ENCODE data around the gene NANOS1.
A peak's percentile ranks its signal among the peaks of the same experiment; 100 is the strongest.

NANOS1 gene, protein sequence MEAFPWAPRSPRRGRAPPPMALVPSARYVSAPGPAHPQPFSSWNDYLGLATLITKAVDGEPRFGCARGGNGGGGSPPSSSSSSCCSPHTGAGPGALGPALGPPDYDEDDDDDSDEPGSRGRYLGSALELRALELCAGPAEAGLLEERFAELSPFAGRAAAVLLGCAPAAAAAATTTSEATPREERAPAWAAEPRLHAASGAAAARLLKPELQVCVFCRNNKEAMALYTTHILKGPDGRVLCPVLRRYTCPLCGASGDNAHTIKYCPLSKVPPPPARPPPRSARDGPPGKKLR

DNA sequence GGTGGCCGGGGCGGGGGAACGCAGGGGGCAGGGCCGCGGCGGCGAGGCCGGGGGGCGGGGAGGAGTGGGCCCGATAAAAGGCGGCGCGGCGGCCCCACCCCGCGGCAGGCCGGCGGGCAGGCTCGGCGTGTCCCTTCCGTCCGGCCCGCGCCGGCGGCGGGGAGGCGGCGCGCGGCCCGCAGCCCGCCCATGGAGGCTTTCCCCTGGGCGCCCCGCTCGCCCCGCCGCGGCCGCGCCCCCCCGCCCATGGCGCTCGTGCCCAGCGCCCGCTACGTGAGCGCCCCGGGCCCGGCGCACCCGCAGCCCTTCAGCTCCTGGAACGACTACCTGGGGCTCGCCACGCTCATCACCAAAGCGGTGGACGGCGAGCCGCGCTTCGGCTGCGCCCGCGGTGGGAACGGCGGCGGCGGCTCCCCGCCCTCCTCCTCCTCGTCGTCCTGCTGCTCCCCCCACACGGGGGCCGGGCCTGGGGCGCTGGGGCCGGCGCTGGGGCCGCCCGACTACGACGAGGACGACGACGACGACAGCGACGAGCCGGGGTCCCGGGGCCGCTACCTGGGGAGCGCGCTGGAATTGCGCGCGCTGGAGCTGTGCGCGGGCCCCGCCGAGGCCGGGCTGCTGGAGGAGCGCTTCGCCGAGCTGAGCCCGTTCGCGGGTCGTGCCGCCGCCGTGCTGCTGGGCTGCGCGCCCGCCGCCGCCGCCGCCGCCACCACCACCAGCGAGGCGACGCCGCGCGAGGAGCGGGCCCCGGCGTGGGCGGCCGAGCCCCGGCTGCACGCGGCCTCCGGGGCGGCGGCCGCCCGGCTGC, at the start of gene NANOS1:
TSS of gene NANOS1 (plus strand) at position 102 of the 808 bp plus-strand sequence. CDS start at position 190, 88 bp downstream.
- DNase-seq: peak; percentile 57

DNA sequence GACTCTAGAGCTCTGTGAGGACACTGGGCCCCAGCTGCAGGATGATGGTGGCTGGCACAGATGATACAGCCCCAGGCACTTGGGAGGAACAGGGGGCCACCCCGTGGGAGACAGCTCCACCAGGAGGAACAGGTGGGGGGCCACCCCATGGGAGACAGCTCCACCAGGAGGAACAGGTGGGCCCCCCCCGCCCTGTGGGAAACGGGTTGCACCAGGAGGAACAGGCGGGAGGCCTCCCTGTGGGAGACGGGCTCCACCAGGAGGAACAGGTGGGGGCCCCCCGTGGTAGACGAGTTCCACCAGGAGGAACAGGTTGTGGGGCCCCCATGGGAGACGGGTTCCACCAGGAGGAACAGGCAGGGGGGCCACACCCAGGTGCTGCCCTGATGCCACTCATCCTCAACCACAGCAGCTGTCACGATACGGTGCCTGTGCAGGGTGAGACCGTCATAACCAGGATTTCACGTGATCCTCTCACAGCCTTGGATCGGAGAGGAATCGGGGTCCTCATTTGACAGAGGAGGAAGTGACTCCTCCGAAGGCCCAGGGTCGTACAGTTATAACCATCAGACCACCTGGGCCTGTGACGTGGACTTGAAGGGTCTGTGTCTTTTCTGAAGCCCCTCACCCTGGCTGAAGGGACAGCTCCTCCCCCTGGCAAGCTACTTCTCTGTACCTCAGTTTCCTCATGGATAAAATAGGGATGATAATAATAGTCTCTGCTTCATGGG, 49.2 kb upstream of the NANOS1 start:
- DNase-seq: no peak

DNA sequence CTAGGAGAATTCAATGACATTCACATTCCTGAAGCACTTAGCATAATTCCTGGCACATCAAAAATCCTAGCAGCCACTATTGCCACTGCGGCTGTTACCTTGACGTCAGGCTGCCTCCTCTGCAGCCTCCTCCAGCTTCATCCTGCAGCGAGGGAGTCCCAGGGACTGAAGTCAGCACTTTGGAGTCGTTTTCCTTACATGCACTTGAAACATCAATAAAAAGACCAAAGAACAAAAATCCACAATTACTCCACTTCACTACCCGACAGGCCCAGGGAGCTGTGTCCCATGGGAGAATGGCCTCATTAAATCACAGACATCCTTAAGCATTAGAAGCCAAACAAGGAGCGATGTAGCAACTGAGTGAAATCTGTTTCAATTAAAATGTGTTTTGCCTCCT, 48.6 kb upstream of the NANOS1 start:
- no peak for DNase-seq

DNA sequence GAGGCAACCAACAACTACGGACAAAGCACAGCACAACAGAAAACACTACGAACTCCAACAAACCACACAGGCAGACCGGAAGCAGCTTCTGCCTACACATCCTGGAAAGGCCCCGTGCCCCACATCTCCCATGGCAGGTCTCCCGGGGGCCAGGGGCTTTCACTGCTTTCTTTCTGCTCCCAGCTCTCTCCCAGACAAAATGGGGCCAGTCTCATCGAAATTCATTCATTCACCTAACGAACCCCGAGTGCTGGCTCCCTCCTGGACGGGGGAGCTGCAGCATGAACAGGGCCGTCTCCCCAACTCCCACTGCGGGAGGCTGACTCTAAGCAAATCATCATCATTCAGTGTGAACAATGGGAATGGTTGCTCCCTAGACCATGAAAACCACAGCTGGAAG, 47.6 kb upstream of the NANOS1 start:
- no peak for DNase-seq

DNA sequence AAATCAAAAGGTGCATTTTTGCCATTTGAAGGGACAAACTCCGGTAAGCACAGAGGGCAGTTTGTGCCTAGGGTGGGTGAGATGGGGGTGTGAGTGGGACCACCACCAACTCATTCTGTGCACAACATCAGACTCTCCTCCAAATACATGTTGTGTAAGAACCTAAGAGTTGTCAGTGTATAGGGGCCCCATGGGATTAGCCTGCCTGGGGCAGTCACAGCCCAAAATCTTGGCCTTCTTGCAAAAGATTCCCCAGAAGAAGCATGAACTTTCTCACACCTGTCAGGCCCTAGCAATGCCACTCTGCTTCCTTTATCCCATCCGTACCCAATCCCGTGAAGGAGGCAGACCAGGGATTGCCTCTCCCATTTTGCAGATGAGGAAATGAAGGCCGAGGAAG, 47.1 kb upstream of the NANOS1 start:
- DNase-seq: no peak

DNA sequence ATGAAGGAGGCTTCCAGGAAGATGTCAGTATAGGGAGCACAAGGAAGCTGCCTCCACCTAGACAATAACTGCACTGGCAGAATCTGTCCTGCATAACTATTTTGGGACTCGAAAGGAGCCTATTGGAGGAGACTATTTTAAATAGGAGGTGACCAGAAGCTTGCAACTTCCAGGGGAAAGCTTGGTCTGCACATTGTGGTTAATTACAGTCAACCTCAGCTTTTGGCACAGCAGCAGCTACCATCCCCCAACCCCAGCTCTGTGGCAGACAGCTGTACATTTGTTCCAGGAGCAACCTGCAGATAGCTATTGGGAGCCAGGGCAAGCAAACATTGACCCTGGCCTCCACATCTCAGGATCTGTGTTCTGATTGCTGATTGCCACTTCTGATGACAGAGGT, 46.3 kb upstream of the NANOS1 start:
- peak; percentile 46 for DNase-seq

DNA sequence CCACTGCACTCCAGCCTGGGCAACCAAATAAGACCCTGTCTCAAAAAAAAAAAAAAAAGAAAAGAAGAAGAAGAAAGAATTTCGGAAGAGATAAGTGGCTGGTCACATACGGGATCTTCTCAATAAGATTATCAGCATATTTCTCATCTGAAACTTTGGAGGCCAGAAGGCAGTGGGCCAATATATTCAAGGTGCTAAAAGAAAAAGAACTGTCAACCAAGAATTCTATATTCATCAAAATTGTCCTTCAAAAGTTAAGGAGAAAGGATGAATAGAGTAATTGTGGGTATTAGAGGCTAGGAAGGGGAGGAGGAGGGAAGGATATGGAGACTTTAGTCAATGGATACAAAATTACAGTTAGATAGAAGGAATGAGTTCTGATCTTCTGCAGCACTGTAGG, 43.9 kb upstream of the NANOS1 start:
- no peak for DNase-seq

DNA sequence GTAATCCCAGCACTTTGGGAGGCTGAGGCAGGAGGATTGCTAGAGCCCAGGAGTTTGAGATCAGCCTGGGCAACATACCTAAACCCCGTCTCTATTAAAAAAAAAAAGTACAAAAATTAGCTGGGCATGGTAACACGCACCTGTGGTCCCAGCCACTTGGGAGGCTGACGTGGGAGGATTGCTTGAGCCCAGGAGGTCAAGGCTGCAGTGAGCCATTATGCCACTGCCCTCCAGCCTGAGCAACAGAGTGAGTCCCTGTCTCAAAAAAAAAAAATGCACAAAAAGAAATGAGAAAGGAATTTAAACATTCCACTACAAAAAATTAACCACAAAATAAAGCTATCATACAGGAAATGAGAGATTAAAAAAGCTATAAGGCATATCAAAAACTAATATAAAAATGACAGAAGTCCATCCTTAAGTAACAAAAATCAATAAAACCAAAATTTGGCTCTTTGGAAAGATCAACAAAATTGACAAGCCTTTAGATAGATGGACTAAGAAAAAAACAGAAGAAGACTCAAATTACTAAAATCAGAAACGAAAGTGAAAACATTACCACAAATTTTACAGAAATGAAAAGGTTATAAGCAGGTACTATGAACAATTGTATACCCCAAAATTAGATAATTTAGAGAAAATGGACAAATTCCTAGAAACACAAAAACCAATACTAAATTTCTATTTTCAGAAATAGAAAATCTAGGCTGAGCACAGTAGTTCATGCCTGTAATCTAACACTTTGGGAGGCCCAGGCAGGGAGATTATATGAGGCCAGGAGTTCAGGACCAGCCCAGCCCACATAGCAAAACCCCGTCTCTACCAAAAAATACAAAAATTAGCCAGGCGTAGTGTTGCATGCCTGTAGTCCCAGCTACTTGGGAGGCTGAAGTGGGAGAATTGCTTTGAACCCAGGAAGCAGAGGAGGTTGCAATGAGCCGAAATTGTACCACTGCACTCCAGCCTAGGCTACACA, 42.4 kb upstream of the NANOS1 start:
- no peak for DNase-seq

DNA sequence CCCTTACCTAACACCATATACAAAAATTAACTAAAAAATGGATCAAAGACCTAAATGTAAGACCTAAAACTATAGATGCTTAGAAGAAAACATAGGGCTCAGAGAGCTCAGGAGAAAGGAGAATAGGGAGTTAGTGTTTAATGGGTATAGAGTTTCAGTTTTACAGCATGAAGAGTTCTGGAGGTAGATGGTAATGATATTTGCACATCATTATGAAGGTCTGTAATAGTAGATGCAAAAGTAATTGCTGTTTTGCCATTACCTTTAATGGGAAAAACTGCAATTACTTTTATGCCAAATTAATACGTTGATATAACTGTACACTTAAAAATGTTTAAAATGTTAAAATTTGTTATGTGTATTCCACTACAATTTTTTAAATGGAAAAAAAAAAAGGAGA, 39.2 kb upstream of the NANOS1 start:
- no peak for DNase-seq

DNA sequence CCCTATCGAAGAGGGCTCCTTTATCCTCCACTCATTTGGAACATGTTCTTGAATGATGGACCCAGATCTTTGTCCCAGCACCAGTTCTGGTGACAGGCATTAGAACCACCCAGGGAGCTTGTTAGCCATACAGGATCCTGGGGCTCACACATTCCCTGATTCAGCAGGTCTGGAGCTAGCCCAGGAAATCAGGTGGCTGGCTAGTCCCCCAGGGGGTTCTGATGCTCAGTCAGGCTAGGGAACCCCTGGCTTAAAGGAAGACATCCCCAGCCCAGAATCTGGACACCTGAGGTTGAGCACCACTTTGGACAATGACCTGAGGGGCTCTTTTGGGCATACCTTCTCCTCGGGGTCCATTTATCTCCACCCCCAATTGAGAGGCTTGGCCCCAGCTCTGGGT, 37.0 kb upstream of the NANOS1 start:
- no peak for DNase-seq

DNA sequence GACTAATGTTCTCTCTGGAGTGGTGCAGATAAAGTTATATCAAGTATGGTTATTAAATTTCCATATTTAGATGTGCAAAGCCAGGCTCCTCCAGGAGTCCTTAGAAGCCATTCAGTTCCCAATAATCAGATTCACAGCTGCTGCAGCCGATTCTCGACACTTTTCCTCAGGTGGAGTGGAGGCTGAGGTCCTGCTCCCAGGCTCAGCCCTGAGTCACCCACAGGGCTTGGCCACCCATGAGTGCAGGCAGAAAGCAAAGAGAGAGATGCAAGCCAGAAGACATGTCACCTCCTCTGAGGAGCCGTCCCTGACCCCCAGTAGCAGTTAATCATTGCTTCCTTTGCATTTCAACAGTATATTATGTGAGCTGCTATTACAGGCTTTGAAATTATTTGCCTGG, 36.3 kb upstream of the NANOS1 start:
- no peak for DNase-seq

DNA sequence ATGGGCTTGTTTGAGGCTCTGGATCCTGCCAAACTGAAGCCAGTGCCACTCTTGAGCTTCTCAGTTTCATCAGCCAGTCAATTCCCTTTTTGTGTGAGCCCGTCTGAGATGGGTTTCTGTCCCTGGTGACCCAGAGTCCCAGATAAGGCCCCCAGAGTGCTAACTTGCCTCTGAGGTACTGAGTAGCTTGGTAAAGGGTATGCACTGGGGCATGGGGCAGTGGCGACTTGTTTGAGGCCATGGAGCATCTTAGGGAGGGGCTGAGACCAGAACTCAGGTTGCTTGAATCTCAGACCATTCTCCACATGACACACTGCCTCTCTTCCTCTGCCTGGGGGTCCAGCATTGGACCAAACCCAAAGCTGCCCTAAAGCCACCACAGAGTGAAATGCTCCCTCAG, 35.2 kb upstream of the NANOS1 start:
- no peak for DNase-seq

DNA sequence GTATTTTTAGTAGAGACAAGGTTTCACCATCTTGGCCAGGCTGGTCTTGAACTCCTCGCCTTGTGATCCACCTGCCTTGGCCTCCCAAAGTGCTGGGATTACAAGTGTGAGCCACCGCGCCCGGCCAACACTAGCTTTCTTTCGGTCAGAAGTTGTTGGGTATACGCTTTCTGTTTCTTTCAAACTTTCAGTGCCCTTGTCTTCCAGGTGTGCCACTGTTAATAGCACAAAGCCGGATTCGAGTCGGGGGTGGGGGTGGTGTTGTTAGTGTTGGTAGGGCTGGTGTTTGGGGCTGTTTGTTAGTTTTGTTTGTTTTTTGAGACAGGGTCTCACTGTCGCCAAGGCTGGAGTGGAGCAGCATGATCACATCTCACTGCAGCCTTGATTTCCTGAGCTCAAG, 33.8 kb upstream of the NANOS1 start:
- no peak for DNase-seq

DNA sequence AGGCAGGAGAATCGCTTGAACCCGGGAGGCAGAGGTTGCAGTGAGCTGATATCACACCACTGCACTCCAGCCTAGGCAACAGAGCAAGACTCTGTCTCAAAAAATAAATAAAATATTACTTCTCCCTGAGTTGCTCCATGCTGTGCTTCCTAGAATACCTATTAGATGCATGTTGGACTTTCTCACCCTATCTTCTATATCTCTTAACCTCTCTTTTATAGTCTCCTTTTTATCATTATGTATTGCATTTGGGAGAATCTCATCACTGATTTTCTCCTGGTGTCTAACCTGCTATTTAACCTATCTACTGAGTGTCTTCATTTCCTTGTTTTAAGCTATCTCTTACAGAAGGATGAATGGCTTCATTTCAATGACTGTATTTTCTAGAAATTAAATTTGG, 32.1 kb upstream of the NANOS1 start:
- no peak for DNase-seq

DNA sequence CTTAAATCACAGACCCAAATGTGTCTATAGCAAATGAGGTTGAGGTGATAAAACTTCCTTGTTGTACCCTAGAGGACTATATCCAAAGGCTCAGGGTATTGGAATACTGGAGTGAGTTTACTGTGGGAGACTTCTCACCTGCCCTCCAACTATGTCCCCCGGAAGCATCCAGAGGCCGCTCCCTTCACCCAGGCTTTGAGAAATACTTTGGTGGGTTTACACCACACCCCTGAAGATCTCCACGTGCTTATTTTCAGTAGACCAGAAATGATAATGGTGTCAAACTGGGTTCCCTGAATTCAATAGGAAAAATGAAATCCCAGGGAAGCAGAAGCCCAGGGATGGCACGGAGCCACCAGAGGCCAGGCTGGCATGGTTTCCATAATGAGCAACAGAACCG, 31.3 kb upstream of the NANOS1 start:
- no peak for DNase-seq

DNA sequence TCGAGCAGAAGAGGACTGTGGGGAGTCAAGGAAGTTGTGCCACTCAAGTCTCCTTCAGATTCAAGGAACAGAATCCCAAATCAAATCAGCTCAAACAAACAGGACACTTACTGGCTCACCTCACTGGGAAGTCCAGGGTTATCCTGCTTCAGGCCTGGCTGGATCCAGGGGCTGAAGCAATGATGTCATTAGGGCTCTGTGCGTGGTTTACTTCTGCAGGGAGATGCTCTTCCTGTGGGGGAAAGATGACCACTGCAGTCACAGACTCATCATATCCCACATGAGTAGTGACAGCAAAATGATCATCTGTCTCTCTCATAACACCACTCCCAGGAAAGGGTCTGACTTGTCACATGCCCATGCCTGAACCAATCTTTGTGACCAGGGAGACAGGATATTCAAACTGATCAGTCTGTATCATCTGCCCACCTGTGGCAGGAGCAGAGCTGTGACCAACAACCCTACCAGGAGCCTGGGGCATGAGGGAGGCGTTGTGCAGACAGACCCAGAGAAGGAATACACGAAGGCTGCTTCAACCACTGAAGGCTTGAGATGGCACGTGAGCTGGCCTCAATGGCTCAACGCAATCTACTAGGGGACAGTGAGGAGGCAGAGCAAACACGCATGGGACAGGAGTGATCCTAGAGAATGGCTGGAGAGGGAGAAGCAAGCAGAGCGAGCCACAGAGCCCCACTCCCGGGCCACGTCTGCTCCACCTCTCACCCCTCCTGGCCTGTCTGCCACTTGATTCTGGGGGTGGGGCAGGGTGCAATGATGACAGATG, 27.6 kb upstream of the NANOS1 start:
- DNase-seq: no peak

DNA sequence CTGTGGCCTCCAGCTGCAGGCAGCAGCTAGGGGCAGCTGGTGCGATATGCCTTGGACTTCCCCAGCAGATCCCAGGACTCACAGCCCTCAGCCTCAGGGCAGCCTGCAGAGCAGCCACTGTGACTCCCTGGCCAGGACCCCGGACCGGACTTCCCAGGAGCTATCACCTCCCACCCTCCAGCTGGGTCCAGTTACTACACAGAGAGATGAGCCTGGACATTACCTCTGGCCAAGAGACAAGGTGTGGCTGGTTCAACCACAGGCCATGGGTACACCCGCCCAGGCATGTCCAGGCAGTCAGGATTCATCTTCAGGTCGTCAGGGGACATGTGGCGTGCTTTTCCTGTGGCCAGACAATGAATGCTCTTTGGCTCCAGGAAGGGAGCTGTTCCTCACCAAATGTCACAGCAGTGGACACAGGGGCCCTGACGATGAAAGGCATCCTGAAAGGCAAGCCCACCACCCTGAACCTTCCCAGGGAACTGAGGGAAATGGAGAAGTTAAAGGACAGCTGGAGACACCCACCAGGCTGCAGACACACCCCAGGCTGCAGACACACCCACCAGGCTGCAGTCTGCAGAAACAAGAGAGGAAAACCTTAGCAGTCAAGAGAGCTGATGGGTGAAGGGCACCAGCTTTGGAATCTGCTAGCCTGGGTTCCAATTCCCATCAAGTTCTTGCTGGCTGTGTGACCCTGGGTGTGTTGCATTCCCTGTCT, 25.8 kb upstream of the NANOS1 start:
- DNase-seq: no peak

DNA sequence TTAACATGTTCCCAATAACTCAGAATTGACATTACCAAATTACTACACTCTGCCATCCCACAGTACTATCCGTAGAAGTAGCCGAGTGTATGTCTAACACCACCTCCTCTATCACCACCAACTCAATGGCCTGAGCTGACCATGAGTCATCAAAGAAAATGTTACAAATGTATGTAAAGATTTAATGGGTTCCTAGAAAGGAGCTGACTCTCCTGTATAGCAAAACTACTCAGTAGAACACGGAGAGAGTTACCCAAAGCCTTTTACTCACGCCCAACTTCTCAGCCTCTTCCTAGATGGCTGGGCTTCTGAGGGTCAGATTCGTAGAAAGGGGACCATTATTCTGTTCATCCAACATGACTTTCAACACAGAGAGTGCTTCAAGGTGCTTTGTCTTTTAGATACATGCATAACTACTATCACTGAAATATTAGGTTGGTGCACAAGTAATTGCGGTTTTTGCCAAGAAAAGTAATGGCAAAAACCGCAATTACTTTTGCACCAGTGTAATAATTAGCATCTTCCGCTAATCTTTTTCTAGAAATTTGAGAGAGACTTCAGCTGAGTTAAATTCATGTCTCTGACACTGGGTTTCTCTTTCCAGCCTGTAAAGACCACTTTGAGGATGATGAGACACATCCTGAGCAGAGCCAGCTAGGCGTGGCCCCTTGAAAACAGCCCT, 24.0 kb upstream of the NANOS1 start:
- DNase-seq: no peak

DNA sequence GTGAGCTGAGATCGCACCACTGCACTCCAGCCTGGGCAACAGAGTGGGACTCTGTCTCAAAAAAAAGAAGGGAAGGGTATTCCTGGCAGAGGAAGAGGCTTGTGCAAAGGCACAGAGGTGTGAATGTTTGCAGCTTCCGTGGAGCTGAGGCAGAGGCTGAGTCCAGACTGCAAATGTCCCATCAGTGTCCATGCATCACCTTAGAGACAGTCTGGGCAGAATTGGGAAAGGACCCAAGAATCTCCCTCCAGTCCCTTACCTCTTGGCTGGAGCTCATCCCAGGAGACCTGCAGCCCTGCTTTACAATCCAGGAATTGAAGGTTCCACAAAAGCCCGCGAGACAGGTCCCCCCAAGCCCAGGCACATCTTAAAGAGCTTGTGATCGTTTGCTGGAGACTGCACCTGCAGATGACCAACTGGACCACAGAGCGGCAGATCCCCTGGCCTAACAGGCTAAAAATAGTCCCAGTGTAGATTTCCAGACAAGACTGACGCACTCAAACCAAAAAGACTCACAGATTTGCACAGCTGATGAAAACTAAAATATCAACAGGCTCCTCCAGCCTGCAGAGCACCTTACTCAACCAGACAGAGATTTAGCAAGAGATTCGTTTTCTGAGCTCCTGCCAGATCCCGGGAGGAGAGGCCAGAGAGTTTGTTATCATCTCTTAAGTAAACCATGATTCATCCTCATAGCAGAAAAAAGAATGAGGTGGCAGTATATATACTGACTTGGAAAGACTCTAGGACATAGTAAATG, 22.9 kb upstream of the NANOS1 start:
- DNase-seq: no peak

DNA sequence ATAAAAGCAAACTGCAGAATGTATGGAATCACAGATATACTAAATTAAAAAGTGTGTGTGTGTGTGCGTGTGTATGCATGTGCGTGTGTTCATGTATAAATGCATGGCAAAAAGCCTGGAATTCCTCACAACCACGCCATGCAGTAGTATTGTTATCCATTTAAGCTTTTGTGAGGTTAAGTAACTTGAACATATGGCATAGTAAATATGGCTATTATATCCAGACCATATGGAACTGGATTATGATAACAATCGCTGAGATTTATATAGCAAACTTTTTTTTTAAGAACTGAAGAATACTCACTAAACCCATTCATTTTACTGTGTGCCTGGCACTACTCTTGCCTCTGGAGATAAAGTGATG, 22.3 kb upstream of the NANOS1 start:
- no peak for DNase-seq

Data from hematopoietic multipotent progenitor cell treated with erythropoietin and hydrocortisone succinate and interleukin-3 and kit ligand, for 4 days (in vitro differentiated cells).